ENCODE data around the gene CYFIP2.
"Not testable (repeated sequence)": the region's sequence is repeated elsewhere in the genome, so short reads cannot be mapped to it uniquely, and the experiment has no call there.

Gene CYFIP2
- 1.5 to 14.7 (median 5.4) reads per million in 17 experiments for total RNA-seq

GRCh38 chr5:157265714-157266285 is at the start of gene CYFIP2:
CYFIP2 (plus strand) TSS chr5:157266123; CDS start chr5:157285362, 19,239 bp downstream.
- DNase-seq: peak; percentile 37 to 79 (median 62)

- DNase-seq: no peak
These were observed 49.4 kb upstream of the CYFIP2 start for GRCh38 chr5:157216391-157217142.

GRCh38 chr5:157217289-157218024 is 48.5 kb upstream of the CYFIP2 start:
- DNase-seq: peak in 2 of 4 experiments; percentile 8 to 15

GRCh38 chr5:157219491-157220271 is 46.2 kb upstream of the CYFIP2 start:
- DNase-seq: no peak

DNA sequence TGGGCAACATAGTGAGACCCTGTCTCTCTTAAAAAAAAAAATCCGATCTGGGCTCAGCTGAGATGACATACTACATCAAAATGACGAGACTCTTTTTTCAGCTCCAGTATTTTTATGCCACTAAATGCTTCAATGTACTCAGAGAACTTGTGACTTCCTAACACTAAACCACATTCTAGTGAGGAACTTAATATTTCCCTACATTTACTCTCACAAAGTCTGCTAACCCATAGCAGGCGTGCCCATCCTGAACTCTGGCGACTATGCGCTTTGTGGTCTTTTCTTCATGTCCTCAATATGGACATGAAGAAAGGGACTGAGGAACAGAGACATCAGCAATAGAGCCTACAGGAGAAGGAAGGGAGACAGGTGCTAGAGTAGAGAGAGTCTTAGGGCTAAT is 44.0 kb upstream of the CYFIP2 start:
- peak in 1 of 4 experiments; percentile 12 for DNase-seq

GRCh38 chr5:157222506-157223230 is 43.3 kb upstream of the CYFIP2 start:
- peak in 2 of 4 experiments; percentile 11 to 21 for DNase-seq

DNA sequence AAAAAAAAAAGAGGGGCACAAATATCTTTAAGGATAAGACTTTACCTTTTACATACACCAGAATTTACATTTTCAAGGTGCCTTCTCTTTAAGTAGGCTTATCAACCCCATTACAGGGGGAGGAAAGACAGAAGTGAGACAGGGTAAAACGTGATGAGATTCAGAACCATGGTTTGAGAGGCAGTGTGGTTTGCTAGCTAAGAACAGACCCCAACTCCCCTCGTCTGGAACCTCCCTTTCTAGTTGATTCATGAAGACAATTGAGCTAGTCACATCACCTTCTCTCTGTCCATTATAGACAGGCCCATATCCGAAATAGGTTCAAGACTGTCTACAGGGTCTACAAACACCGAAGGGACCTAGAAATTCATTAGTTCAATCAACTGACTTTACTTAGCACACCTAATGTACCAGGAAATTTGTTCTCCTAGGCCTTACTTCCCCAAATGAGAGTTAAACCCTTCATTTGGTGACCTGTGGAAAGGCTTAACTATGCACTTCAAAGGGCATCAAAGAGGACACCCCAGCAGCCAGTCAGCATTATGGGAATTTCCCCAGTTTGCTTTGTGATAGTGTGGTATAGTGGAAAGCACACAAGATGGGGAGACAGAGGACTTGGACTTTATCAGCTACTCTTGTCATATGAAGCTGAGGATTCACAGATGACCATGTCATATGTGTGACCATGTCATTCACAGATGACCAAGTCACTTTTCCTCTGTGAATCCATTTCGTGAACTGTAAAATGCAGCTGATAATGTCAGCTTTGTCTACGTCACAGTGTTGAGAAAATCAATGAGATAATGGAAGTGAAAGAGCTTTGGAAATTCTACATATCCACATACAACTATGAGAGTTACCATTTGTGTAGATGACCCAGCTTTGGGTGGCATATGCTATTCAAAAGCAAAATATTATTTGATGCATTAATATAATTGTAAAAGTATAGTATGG is 40.2 kb upstream of the CYFIP2 start:
- no peak for DNase-seq

- DNase-seq: no peak
These were observed 35.3 kb upstream of the CYFIP2 start for GRCh38 chr5:157230610-157231009.

DNA sequence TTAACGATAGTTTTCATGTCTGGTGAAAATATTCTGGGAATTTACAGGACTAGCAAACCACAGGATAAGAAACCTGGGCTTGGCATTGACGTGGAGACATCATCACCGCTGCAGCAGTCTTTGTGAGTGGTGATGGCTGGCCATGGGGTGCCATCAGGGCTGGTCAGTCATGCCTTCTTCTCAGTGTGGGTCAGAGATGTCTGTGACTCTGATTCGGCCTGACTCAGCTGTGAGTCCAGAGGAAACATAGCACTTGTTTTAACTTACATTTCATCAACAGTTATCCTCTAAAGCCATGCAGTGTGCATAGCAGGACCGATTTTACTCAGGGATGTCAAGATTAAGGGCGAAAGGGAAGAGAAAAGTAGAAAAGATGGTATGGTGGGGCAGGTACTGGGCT is 33.2 kb upstream of the CYFIP2 start:
- DNase-seq: no peak

DNA sequence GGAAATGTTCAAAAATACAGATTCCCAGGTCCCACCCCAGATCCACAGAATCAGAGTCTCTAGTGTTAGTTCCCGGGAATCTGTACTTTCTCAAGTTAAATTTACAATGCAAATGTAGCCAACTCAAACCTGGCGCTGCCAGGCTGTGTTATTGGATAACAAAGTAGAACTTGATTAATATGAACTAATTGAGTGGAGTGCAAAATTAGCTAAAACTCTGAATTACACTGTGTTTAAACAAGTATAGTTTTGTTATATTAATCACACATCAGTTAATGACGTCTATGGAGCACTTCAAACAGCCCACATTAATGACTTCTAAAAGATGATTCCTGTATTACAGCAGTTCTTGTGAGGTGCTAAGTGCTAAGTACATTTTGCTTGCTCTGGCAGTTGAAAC is 32.4 kb upstream of the CYFIP2 start:
- no peak for DNase-seq

DNA sequence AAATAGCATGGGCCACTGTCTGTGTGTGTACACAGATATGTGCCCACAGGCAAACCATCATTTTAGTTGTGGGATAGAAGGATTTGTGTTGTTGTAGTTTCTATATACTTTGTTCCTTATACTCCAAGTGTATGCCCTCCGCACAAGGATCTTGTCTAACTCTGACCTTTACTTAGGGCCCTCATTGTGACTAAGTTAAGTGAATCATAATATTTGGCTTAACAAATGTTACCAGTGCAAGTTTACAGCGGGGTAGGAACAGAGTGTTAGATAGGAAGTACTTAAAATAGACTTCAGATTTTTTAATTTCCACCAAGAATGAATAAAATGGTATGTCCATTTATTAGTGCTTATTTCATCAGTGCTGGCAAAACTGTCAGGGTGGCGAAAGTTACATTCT is 29.5 kb upstream of the CYFIP2 start:
- DNase-seq: peak in 2 of 4 experiments; percentile 3 to 23

DNA sequence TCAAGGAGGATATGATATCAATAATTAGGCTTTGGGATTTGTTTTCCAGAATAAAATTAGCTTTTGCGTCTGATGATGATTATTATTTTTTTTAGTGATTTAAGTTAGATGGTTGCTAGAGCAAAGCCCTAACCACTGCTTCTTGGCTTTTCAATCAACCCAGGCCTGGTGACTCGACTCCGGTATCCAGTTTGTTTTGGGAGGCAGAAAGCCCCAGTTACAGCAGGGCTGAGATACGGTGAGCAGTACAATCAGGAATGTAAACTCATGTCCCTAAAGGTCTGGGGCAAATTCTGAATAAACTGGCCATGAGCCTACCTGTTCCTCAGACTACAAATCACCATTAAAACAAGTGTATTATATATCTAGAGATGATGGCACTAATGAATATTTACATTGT is 24.4 kb upstream of the CYFIP2 start:
- no peak for DNase-seq

GRCh38 chr5:157244704-157245103 is 21.2 kb upstream of the CYFIP2 start:
- not testable (repeated sequence) for DNase-seq

- DNase-seq: no peak
These were observed 20.4 kb upstream of the CYFIP2 start for GRCh38 chr5:157245476-157245875.

DNA sequence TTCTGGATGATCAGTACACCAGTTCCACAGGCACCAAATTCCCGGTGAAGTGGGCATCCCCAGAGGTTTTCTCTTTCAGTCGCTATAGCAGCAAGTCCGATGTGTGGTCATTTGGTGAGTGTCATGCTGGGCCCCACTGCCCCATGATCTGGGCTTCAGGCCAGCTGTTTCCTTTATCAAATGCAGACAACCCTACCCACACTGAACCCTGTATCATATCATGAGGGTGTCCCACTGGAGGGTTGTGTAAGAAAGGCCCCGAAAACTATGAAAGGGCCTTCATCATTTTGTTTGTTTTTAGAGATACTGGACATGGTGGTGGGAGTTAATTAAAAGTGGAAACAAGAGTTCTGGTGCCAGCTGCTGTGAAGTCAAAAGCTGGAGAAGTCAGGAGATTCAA is 20.0 kb upstream of the CYFIP2 start:
- no peak for DNase-seq

DNA sequence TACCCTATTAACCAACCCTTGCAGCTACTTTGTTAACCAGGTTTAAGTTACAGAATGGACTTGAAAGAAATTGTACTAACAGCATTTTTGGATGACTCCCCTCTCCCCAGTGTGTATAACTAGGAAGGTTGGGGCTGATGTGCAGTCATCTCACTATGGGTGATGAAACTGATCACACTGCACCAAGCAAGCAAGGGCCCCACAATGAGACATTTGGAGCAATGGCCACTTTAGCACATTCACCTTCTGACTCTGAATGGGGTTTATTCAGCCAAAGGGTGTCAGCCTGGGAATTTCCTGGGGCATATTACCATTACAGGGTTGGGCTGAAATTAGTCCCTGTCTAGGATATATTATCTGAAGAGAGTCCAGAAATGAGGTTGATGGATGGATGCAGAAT is 18.7 kb upstream of the CYFIP2 start:
- DNase-seq: no peak

- DNase-seq: peak; percentile 57 to 77 (median 66)
These were observed 17.0 kb upstream of the CYFIP2 start for GRCh38 chr5:157248821-157249470.

DNA sequence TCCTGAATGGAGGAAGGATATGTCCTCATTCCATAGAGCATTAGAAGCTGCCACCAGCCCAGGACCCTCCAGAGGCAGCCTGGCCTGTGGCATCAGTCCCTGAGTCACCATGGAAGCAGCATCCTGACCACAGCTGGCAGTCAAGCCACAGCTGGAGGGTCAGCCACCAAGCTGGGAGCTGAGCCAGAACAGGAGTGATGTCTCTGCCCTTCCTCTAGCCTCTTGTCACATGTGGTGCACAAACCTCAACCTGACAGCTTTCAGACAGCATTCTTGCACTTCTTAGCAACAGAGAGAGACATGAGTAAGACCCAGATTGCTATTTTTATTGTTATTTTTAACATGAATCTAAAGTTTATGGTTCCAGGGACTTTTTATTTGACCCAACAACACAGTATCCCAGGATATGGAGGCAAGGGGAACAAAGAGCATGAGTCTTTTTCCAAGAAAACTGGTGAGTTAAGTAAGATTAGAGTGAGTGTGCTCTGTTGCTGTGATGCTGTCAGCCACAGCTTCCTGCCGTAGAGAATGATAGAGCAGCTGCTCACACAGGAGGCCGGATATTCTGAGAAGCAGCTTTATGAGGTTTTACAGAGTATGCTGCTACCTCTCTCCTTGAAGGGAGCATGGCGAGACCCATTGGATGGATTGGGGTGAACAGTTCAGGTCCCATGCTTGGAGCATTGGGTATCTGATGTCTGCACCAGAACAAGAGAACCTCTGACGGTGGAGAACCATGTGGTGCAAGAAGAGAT is 13.0 kb upstream of the CYFIP2 start:
- peak in 2 of 4 experiments; percentile 46 to 63 for DNase-seq

- peak; percentile 63 to 80 (median 74) for DNase-seq
These were observed 12.4 kb upstream of the CYFIP2 start for GRCh38 chr5:157253547-157253946.
